IMR-90 (cell line): Measurements from ENCODE around the gene RNF144A. TPM values are rescaled to one million over a fixed set of nuclear protein-coding genes. Genes with fewer than 3 reads are reported as not detected.

Experiments
- ATAC-seq: fragments of 200-7000 bp; cut with Tn5 transposase; 2 replicates; pipeline ENCODE4 v1.9.1; 2020; ENCODE audit warnings: low read depth, mild to moderate bottlenecking, moderate library complexity
- BruUV-seq: library from RNA; stranded (reverse); fragments of 400-500 nt; replicated peaks from 2 replicates; lab custom pipeline; 2021; lab: Mats Ljungman, UMichigan
- CTCF ChIA-PET: fragments of 300-600 bp; formaldehyde crosslinking; extraction: SDS; loops from one replicate; lab custom pipeline; 2021; ENCODE audit warnings: antibody characterized with exemption; lab: Yijun Ruan, JAX
- POLR2A ChIA-PET: fragments of 300-600 bp; sonication (Branson Sonifier 250); formaldehyde crosslinking; loops from one replicate; lab custom pipeline; 2022; ENCODE audit warnings: antibody characterized with exemption; ENCODE audit not compliant: unreplicated experiment; lab: Charles Lee
- DNase-seq: peaks from one replicate; pipeline ENCODE4 v3.0.0; 2013
- H2AFZ ChIP-seq: replicated peaks from 2 replicates; pipeline ENCODE3; 2013; ENCODE audit warnings: low read length, mild to moderate bottlenecking; ENCODE audit not compliant: poor library complexity
- H2AK5ac ChIP-seq: 2 replicates; pipeline ENCODE4 v1.6.1; 2013; ENCODE audit warnings: low read depth, low read length, inconsistent platforms
- H2AK9ac ChIP-seq: replicated peaks from 2 replicates; pipeline ENCODE3; 2013; ENCODE audit warnings: mild to moderate bottlenecking, low read depth, low read length, moderate library complexity; ENCODE audit not compliant: poor library complexity
- H2BK120ac ChIP-seq: 2 replicates; pipeline ENCODE4 v1.6.1; 2013; ENCODE audit warnings: low read depth, low read length, inconsistent platforms
- H2BK15ac ChIP-seq: 3 replicates; pipeline ENCODE4 v1.6.1; 2013; ENCODE audit warnings: low read depth, low read length, inconsistent platforms
- H2BK20ac ChIP-seq: 2 replicates; pipeline ENCODE4 v1.6.1; 2013; ENCODE audit warnings: low read depth, mild to moderate bottlenecking, inconsistent platforms, low read length, moderate library complexity
- H2BK5ac ChIP-seq: 2 replicates; pipeline ENCODE4 v1.6.1; 2013; ENCODE audit warnings: mild to moderate bottlenecking, low read depth, low read length, inconsistent platforms; ENCODE audit not compliant: poor library complexity, severe bottlenecking
- H3K14ac ChIP-seq: replicated peaks from 2 replicates; pipeline ENCODE4 v1.6.1; 2013; ENCODE audit warnings: low read depth, low read length, inconsistent platforms
- H3K18ac ChIP-seq: 2 replicates; pipeline ENCODE4 v1.6.1; 2013; ENCODE audit warnings: low read depth, low read length, control low read depth
- H3K23ac ChIP-seq: 2 replicates; pipeline ENCODE4 v1.6.1; 2013; ENCODE audit warnings: low read depth, low read length, inconsistent platforms
- H3K27ac ChIP-seq: 2 replicates; pipeline ENCODE4 v1.5.1; 2013; ENCODE audit warnings: mild to moderate bottlenecking, control low read depth, low read length; ENCODE audit not compliant: insufficient read depth
- H3K27me3 ChIP-seq: 2 replicates; pipeline ENCODE4 v1.6.1; 2013; ENCODE audit warnings: low read length; ENCODE audit not compliant: control insufficient read depth, insufficient read depth
- H3K36me3 ChIP-seq: 2 replicates; pipeline ENCODE4 v1.6.1; 2013; ENCODE audit warnings: low read length, mixed read lengths; ENCODE audit not compliant: control insufficient read depth, insufficient read depth
- H3K4ac ChIP-seq: 2 replicates; pipeline ENCODE4 v1.6.1; 2013; ENCODE audit warnings: low read depth, low read length, inconsistent platforms
- H3K4me1 ChIP-seq: 2 replicates; pipeline ENCODE4 v1.6.1; 2013; ENCODE audit warnings: low read length, mixed read lengths; ENCODE audit not compliant: control insufficient read depth, insufficient read depth
- H3K4me2 ChIP-seq: 2 replicates; pipeline ENCODE4 v1.6.1; 2013; ENCODE audit warnings: low read depth, mild to moderate bottlenecking, control low read depth, low read length, moderate library complexity
- H3K4me3 ChIP-seq: 2 replicates; pipeline ENCODE4 v1.5.1; 2013; ENCODE audit warnings: low read depth, mild to moderate bottlenecking, control low read depth, low read length, moderate library complexity; ENCODE audit not compliant: insufficient read depth
- H3K56ac ChIP-seq: 2 replicates; pipeline ENCODE4 v1.6.1; 2013; ENCODE audit warnings: low read length, inconsistent platforms; ENCODE audit not compliant: insufficient read depth; ENCODE audit errors: extremely low read depth
- H3K79me1 ChIP-seq, 2 experiments: 2 replicates each; pipeline ENCODE4 v1.6.1; 2013; ENCODE audit warnings: low read length in 2 of 2, inconsistent platforms in 1 of 2, low read depth in 1 of 2
- H3K9ac ChIP-seq: 2 replicates; pipeline ENCODE4 v1.6.1; 2013; ENCODE audit warnings: low read depth, low read length, control low read depth
- H3K9me1 ChIP-seq: 2 replicates; pipeline ENCODE4 v1.6.1; 2013; ENCODE audit warnings: low read length, inconsistent platforms; ENCODE audit not compliant: insufficient read depth
- H3K9me3 ChIP-seq: 2 replicates; pipeline ENCODE4 v1.6.1; 2013; ENCODE audit warnings: low read length; ENCODE audit not compliant: control insufficient read depth, insufficient read depth
- H4K20me1 ChIP-seq: 2 replicates; pipeline ENCODE4 v1.6.1; 2013; ENCODE audit warnings: low read length, inconsistent platforms; ENCODE audit not compliant: insufficient read depth
- H4K5ac ChIP-seq: 2 replicates; pipeline ENCODE4 v1.6.1; 2013; ENCODE audit warnings: mild to moderate bottlenecking, low read depth, low read length, control low read depth
- H4K8ac ChIP-seq, 2 experiments: 2 replicates each; pipeline ENCODE4 v1.6.1; 2013; ENCODE audit warnings: low read depth in 2 of 2, low read length in 2 of 2, control low read depth in 1 of 2, inconsistent platforms in 1 of 2
- H4K91ac ChIP-seq: 2 replicates; pipeline ENCODE4 v1.6.1; 2013; ENCODE audit warnings: low read depth, low read length, inconsistent platforms; ENCODE audit not compliant: insufficient read depth
- BHLHE40 ChIP-seq: fragments of 150-350 bp; IDR thresholded peaks from 2 replicates; pipeline ENCODE4 v1.6.1; 2016; ENCODE audit warnings: mild to moderate bottlenecking, low read depth, low read length
- CEBPB ChIP-seq: IDR thresholded peaks from 2 replicates; pipeline ENCODE4 v1.6.1; 2012; ENCODE audit warnings: low read depth, low read length, improper control_type of control experiment
- CHD1 ChIP-seq: IDR thresholded peaks from 2 replicates; pipeline ENCODE4 v1.6.1; 2012; ENCODE audit warnings: low read depth, low read length, improper control_type of control experiment
- MXI1 ChIP-seq: IDR thresholded peaks from 2 replicates; pipeline ENCODE4 v1.6.1; 2012; ENCODE audit warnings: low read depth, mild to moderate bottlenecking, low read length, moderate library complexity, borderline replicate concordance
- NFE2L2 ChIP-seq: fragments of 150-350 bp; IDR thresholded peaks from 2 replicates; pipeline ENCODE4 v1.6.1; 2016; ENCODE audit warnings: low read depth, mild to moderate bottlenecking, low read length
- RCOR1 ChIP-seq: IDR thresholded peaks from 2 replicates; pipeline ENCODE4 v1.6.1; 2012; ENCODE audit warnings: mild to moderate bottlenecking, low read length, improper control_type of control experiment; ENCODE audit not compliant: insufficient replicate concordance
- RFX5 ChIP-seq: IDR thresholded peaks from 2 replicates; pipeline ENCODE4 v1.8.0; 2012; ENCODE audit warnings: low read depth, mild to moderate bottlenecking, low read length, moderate library complexity
- WGBS, 2 experiments: methylation state at CpG; one replicate each; pipeline versions ENCODE4 v1.1.5 to v1.1.7; 2013; ENCODE audit warnings: missing lambda C conversion rate in 2 of 2; ENCODE audit not compliant: insufficient read length in 1 of 2; ENCODE audit errors: extremely low coverage in 2 of 2; 5-methylcytosine and 5-hydroxymethylcytosine counted together
- dilution Hi-C: fragments of 300-500 bp; cut with HindIII; formaldehyde crosslinking; loops from one replicate; pipeline ENCODE4 v1.14.3; 2018; ENCODE audit warnings: low sequenced_read_pairs; ENCODE audit not compliant: unreplicated experiment
- in situ Hi-C: fragments of 300-500 bp; cut with MboI; formaldehyde crosslinking; loops from 3 replicates; pipeline ENCODE4 v1.14.3; 2019; ENCODE audit warnings: low sequenced_read_pairs, inconsistent platforms, mixed read lengths
- intact Hi-C: fragments of 100-400 bp; cut with micrococcal nuclease; formaldehyde crosslinking; loops from 2 replicates; pipeline ENCODE4 v1.10.0; 2022
- polyA plus RNA-seq, 3 experiments: library from polyadenylated mRNA; depleted of rRNA; stranded (reverse); fragments of >200 nt; gene quantifications; 2 replicates each; pipeline ENCODE4 v1.2.3, GENCODE V29; 2012; ENCODE audit warnings: low replicate concordance in 1 of 3
- total RNA-seq: library from RNA; depleted of rRNA; stranded (reverse); fragments of >200 nt; gene quantifications from 2 replicates; pipeline ENCODE4 v1.2.3, GENCODE V29; 2012

RNF144A gene
- total and polyA plus RNA-seq, 2 of the 4 experiments (the other 2 are of a cell fraction), result 0.18 to 0.26 TPM

DNA sequence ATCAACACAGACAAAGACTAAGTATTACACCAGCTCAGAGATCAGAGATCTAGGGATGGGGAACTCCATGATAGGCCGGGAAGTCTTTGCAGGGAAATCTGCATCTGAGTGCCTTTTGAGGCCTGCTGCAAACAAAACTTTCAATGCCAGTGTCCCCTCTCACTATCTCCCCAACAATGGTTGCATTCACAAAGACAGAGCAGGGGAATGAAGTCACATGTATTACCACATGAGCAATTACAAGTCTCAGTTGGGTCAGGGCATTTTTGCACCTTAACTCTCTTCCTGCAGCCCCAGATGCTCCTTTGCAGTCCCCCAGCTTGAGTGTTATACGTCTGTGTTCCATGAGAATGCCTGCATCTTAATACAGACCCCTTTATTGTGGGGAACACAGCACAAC lies 1.8 kb upstream of the RNF144A start:
- Histone ChIP-seq H3K36me3 (no peaks in the 10 kb centered on the region), H3K18ac (no peak overlapping the region), H3K56ac (no peak overlapping the region), H4K8ac (no peak overlapping the region), H3K79me1 (no peaks in the 10 kb centered on the region), H3K9me1 (no peaks in the 10 kb centered on the region), H3K4ac (no peak overlapping the region), H2AFZ (no peak overlapping the region), H2BK120ac (no peak overlapping the region), H3K4me1 (no peaks in the 10 kb centered on the region), H4K5ac (no peak overlapping the region), H3K4me2 (no peak overlapping the region), H3K23ac (no peak overlapping the region), H3K4me3 (no peak overlapping the region), H3K14ac (no peak overlapping the region), H2AK9ac (no peak overlapping the region), H2BK15ac (no peak overlapping the region), H2BK20ac (no peak overlapping the region), H3K27me3 (peaks cover 13% of the 10 kb centered on the region), H3K27ac (no peak overlapping the region), H2AK5ac (no peak overlapping the region), H3K9ac (no peak overlapping the region), H4K20me1 (no peaks in the 10 kb centered on the region), H2BK5ac (no peak overlapping the region), H4K91ac (no peak overlapping the region), H3K9me3 (peaks cover 4% of the 10 kb centered on the region; the same call in 1 of the 2 replicates)
- ChIA-PET POLR2A (no interaction called here), CTCF (interaction anchor here (1.2 kb wide), 1 partner anchor 18 kb away, joined by 3 read pairs; no protein-coding TSS in a partner anchor)
- intact Hi-C loops, result loop anchor here (5.0 kb wide), 1 partner anchor 127 kb away; no protein-coding TSS in a partner anchor
- DNase-seq (no peak), ATAC-seq (no peak)
- in situ Hi-C loops, result no loop called here
- BruUV-seq, result no TSS peak
- no peak for TF ChIP-seq RCOR1
- no peak for TF ChIP-seq BHLHE40
- TF ChIP-seq RFX5, result no peak
- no peak for TF ChIP-seq CEBPB
- no peak for TF ChIP-seq CHD1
- no peak for TF ChIP-seq MXI1
- TF ChIP-seq NFE2L2, result no peak
- dilution Hi-C loops, result no loop called here
- 40% methylated on average over 1 of the region's 2 CpGs; no CpG with 5 or more reads in 1 of the 2 experiments for WGBS, 2 experiments
